HG03442 (cell line): ENCODE measurements around the gene RPL35.

ENCODE experiments used
- ATAC-seq: cut with Tn5 transposase; IDR thresholded peaks from one replicate; pipeline ENCODE4 v1.9.1; 2021; ENCODE audit warnings: mild to moderate bottlenecking, moderate library complexity; ENCODE audit not compliant: unreplicated experiment

Gene RPL35

DNA sequence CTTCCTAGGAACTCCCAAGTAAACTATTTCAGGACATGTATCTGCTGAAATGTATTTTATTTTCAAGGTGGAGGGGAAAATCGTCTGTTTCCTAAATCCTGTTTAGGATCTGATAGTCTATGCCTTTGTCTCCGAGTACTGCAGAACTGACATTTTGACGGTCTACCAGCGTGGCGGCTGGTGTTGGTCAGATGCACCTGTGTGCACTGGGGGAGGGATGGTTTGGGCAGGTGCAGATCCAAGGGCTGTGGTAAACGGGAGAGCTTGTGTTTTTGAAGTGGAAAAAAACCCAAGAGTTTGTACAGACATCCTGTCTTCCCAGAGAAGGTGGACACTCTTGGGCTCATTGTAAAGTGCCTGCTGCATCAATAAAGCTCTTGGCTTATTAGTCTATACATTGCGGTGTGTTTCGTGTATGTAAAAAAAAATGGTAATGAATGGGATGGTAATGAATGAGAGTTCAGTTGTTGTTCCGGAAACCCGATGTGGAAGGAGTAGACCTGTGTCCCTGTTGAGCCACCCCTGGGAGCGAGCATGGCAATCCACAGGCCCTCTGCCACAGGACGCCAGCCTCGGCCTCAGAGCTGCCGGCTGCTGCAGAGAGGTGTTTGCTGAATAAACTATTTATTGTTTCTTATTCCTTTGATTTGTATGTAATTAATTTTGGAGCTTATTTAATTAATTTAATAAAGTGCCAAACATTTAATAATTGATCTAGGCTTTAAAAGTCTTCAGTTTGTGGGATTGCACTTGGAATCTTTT lies 15.4 kb upstream of the RPL35 start:
- ATAC-seq, result no peak

DNA sequence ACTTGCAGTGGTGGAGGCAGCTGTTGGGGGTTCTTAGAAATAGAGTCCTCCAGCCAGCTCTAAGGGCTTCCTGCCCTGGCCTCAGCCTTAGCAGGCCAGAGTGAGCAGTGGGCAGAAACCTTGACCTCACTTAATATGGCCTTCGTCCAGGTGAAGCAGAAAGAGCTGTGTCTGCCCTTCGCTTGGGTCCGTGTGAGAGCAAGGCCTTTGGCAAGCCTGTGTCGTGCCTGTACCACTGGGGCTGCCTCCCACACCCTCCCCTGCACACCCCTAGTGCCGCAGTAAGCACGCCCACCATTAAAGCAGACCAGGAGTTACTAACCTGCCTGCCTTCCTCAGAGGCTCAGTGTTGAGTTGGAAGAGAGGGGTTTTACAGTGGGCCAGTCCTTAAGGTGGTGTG lies 13.7 kb upstream of the RPL35 start:
- no peak for ATAC-seq

DNA sequence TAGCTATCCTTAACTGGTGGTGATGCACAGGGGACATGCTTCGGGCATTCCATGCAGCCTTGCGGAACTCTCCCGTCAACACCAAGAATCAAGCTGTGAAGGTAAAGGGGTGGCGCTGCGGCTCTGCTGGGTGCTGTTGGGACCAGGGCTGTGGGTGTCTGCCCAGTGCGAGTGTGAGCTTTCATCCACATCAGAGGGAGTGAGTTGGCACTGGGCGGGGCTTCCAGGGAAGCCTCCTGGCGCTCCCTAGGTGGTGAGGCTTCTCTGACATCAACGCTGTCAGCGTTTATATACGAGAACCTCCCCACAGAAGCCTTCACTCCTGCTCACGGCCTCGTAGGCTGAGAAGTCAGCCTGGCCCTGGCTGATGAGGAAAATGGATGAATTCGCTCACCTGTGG lies 11.9 kb upstream of the RPL35 start:
- no peak for ATAC-seq

DNA sequence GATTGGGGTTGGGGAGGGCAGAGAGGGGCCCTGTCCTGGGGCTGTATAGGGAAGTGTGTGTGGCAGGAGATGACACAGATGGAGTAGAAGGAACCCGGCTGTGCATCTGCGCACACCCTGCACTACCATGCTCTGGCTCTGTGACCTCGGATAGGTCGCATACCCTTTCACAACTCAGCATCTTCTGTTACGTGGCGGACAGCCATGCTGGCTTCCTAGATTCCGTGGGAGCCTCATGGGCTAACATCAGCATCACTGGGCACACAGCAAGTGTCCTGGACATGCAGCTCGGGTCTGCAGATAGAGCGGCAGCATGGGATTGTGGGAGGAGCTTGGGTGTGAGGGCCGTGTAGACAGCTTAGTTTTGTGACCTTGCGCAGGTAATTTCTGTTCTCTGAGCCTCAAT lies 9.4 kb upstream of the RPL35 start:
- ATAC-seq, result no peak

GRCh38 chr9:124870723-124871122 lies 9.0 kb upstream of the RPL35 start:
- no peak for ATAC-seq

GRCh38 chr9:124869986-124870560 lies 8.3 kb upstream of the RPL35 start:
- peak; percentile 35 for ATAC-seq

DNA sequence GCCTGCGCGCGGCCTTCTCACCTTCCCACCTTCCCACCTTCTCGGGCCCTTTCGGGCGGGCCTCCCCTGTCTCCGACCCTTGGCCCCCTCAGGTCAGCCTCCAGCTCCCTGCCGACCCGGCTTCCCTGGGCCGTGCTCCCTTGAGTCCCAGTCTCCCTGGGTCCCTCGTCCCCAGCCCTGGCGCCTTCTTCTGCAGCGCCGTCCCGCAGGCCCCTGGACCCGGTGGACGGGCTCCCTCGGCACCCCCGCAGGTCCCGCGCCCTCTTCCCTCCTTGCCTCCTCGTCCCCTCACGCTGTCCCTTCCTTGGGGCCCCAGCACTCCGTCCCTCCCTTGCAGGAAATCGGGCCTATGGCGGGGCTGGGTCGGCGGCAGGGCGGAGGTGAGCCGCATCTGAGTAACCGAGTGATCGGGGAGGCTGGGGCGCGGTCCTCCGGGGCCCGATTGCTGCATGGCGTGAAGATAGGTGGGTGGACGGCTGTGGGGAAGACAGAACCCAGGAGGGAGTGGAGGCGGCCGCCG lies 7.8 kb upstream of the RPL35 start:
- peak; percentile 10 for ATAC-seq

- peak; percentile 62 for ATAC-seq
These were observed 7.0 kb upstream of the RPL35 start for GRCh38 chr9:124868511-124869465.

DNA sequence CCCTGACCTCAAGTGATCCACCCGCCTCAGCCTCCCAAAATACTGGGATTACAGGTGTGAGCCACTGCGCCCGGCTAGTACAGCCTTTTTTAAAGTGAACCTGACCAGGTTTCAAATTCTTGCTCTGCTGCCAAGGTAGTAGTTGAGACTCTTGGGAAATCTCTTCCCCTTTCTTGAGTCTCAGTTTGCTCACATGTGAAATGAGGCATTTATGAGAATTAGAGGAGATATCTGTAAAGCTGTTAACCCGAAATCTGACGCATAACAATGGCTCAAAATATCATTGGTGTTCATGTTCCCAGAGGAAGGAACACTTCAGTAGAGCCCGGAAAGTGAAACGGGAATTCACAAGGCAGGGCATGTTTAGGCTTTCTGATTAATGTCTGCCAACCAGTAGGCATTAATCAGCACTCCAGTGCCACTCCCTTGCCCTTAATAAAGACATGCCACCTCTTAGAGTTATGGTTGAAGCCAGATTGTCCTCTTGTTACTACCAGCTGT lies 1.7 kb upstream of the RPL35 start:
- ATAC-seq, result no peak

DNA sequence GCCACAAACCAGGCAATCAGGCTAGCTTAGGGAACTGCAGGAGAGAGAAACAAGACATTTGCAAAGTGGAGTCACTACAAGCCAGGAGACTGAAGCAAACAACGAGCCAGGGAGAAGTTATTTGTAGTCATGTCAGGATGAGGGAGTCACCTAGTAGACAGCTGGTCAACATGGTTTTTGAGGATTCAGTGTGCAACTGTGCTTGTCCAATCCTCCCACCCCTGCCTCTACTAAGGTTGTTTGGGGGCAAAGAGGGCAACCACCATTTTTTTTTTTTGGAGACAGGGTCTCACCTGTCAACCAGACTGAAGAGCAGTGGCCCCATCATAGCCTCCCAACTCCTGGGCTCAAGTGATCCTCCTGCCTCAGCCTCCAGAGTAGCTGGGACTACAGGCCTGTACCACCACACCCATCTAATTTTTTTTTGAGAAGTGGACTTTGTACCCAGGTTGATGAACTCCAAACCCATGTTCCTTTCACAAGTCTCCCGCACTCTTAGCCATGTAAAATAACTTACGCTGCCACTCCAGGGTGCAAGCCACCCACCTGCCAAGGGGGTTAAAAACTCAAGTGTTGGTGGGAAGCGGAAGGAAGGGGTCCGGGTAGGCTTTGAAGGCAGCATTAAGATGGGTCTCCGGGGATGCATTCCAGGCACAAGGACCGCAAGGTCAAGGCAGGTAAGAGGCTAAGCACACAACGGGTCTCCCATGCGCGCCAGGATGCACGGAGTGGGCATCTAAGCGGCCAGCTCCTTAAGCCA lies 995 bp downstream of the RPL35 start:
- ATAC-seq, result no peak

DNA sequence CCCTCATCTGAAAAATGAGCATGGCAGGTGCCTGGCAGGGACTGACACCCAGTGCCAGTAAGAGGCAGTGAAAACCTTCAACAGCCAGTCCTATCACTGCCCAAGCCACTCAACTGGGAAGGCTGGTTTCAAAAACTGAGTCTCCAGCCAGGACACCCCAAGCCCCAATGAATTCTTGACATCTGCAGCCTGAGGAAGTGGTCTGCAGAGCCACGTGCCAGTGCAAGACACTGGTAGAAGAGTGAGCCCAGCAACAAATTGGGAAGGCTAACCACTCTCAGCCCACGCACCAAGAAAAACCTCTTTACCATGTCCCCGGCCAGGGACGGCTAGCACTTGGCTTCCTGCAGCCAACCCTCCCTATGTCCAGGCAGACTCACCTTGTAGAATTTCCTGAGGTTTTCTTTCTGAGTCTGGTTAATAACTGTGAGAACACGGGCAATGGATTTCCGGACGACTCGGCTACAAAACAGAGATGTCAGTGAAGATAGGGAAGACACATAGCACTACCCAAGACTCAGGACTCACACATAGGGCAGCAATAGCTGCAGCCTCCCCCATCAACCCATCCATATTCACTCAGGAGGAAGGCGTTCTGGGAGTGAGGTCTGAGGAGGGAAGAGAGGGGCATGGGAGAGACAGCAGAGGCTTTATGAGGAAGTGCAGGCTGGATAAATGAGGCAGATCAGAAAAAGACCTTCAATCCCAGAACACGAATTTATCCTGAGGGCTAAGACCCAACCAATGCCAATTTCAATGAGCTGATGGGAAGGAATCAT lies 1.8 kb downstream of the RPL35 start:
- no peak for ATAC-seq

GRCh38 chr9:124858330-124859046 lies 3.3 kb downstream of the RPL35 start:
- ATAC-seq, result no peak

DNA sequence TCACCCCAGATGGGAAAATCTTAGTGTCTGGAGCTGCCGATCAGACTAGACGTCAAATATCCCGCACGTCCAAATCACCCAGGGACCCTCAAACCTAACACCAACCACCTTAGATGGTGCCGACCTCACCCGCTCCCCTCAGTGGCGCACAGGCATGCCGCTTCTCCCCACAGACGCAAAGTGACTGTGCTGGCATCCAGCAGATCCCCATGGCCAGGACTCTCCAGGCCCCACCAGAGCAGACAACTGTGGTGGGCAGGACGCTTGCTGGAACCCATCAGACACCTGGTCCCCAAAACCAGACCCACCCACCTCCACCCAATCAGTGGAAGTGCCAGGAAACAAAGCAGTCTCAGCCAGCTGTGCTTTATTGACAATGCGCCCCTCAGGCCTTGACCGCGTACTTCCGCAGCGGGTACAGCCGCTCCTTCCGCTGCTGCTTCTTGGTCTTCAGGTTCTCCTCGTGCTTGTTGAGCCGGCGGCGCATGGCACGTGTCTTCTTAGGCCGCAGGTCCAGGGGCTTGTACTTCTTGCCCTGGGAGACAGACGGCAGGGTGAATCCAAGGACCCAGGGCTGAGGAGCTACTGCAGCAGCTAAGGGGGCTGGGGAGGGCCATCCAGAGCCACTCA lies 4.1 kb downstream of the RPL35 start:
- no peak for ATAC-seq

- no peak for ATAC-seq
These were observed 5.6 kb downstream of the RPL35 start for GRCh38 chr9:124855944-124856765.

- no peak for ATAC-seq
These were observed 6.2 kb downstream of the RPL35 start for GRCh38 chr9:124855566-124855943.

DNA sequence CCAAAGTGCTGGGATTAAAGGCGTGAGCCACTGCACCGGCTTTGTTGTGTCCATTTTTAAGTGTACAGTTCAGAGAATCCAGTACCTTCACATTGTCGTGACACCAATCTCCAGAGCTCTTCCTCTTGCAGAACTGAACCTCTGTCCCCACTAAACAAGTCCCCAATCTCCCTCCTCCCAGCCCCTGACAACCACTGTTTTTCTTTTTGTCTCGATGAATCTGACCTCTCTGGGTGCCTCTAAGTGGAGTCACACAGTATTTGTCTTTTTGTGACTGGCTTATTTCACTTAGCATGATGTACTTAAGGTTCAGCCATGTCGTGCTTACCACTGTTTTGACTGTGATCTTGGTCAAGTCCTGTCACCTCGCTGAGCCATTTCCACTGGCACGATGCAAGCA lies 6.9 kb downstream of the RPL35 start:
- ATAC-seq, result no peak

- no peak for ATAC-seq
These were observed 7.6 kb downstream of the RPL35 start for GRCh38 chr9:124854161-124854560.

DNA sequence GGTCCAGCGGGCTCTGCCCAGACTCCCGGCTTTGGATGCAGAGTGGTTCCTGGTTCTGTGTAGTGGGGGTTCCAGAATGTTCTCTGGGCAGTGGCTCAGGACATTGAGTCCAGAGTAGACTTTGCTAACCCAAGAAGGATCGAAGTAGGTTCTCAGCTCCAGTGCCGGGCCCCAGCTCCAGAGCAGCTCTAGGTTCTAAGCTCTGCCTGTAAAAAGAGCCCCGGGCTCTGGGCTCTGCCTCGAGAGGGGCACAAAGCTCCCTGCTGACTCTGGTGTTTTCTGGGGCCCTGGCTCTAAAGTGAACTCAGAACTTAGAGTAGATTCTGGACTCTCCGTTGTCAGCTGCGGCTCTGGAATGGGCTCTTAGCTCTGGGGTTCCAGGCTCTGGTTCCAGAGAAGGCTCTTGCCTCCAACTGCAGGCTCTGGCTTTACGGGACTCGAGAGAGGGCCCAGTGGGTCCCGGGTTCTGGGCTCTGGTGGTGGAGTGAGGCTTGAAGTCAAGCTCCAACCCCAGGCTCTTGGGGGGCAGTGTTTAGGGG lies 8.1 kb downstream of the RPL35 start:
- no peak for ATAC-seq
